Forelimb muscle (tissue), 1 donor: Measurements from ENCODE around the gene INTS14. TPM values are rescaled to one million over a fixed set of nuclear protein-coding genes. Genes with fewer than 3 reads are reported as not detected.

ENCODE experiments used
- DNase-seq: peaks from one replicate; pipeline ENCODE4 v3.0.0-alpha.2; 2013; ENCODE audit warnings: low read depth
- polyA plus RNA-seq: library from polyadenylated mRNA; unstranded; fragments of 120-200 nt; gene quantifications from one replicate; pipeline ENCODE4 v1.2.1, GENCODE V29; 2013; ENCODE audit not compliant: insufficient read length

Gene INTS14
- polyA plus RNA-seq, 1 donor, result 21.4 TPM

DNA sequence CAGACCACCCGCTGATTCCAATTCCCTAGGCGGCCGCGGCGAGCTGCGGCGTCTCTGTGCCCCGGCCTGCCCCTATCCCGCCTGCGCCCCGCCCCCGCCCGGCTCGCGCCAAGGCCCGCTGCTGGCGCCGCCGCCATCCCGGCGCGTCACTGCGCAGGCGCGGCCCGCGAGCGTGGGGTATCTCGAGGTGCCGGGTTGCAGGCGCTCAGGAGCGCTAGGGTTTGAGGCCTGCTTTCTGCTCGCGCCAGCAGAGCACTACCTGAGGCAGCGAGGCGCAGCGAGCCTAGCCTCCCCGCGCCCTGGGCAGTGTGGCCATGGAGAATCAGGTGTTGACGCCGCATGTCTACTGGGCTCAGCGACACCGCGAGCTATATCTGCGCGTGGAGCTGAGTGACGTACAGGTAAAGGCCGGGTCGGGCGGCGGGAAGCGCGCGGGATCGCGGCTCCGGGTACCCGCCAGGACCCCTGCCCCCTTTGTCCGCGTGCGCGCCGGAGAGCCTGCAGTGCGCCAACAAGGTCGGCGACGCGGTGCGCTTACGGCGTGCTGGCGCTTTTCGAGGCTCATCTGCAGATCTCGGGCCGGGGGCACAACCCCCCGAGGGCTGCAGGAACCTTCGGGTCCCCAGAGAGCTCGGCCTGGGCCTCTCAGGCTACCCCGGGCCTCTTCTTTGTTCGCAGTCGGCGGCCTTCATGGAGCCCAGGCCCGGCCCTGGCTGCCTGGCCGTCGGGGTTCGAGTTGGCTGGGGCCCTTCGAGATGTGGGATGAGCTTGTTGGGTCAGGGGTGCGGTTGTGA is 80.4 kb downstream of the INTS14 start, which contains the start of gene HACD3:
TSS of gene HACD3 (plus strand) at position 146 of the 794 bp plus-strand sequence. CDS start at position 315, 169 bp downstream.
- DNase-seq, result no peak

DNA sequence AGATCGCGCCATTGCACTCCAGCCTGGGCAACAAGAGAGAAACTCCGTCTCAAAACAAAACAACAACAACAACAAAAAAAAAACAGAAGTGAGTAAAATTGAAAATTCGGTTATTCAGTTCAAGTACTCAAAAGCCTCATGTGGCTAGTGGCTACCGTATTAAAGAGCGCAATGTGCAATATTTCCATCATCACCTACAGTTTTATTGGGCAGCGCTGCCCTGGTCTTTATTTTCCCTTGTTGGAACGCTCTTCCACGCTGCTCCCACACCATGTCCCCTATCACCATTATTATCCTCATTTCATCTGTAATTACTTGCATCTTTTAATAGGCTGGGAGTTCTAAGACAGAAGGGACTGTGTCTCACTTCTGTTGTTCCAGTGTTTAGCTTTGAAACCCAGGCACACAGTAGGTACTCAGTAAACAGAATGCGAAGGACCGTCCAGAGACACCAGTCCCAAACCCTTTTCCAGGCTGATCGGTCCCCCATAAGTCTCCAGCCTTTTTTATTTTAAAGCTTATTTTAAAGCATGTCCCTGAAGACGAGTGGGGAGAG is 81.1 kb downstream of the INTS14 start:
- no peak for DNase-seq

Other genes starting within 250 kb of the INTS14 start
- 3.7 TPM for gene IGDCC3, start 233.1 kb downstream of the INTS14 start, polyA plus RNA-seq
- 95.6 TPM for gene IGDCC4, start 188.2 kb downstream of the INTS14 start, polyA plus RNA-seq
- 24.5 TPM for gene DPP8, start 93.4 kb downstream of the INTS14 start, polyA plus RNA-seq
- 38.4 TPM for gene HACD3, start 80.7 kb downstream of the INTS14 start, polyA plus RNA-seq
- 7.2 TPM for gene SLC24A1, start 10.8 kb upstream of the INTS14 start, polyA plus RNA-seq
- 12.1 TPM for gene DENND4A, start 181.2 kb upstream of the INTS14 start, polyA plus RNA-seq